22Rv1 (cell line): ENCODE results near the gene NUP42.

Source experiments
- ZFX ChIP-seq: fragments of 450-650 bp; IDR thresholded peaks from 2 replicates; pipeline ENCODE4 v1.6.1; 2017; ENCODE audit warnings: antibody characterized with exemption, borderline replicate concordance
- TF ChIP-seq, protein P1 (sequence below): fragments of 450-650 bp; IDR thresholded peaks from 2 replicates; pipeline ENCODE4 v1.5.1; 2017; ENCODE audit warnings: mild to moderate bottlenecking

DNA sequence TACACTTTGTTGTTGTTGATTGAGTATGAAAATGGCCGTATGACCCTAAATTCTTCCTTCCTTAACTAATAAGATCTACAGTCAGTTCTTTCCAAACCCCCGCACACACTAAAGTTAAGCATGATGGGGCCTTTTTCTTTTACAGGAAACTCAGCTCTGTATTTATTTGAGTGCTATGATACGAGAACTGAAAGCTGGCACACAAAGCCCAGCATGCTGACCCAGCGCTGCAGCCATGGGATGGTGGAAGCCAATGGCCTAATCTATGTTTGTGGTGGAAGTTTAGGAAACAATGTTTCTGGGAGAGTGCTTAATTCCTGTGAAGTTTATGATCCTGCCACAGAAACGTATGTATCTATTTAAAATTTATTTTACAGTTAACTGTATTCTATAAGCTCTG lies 14.2 kb upstream of the NUP42 start:
- TF ChIP-seq, protein P1, sequence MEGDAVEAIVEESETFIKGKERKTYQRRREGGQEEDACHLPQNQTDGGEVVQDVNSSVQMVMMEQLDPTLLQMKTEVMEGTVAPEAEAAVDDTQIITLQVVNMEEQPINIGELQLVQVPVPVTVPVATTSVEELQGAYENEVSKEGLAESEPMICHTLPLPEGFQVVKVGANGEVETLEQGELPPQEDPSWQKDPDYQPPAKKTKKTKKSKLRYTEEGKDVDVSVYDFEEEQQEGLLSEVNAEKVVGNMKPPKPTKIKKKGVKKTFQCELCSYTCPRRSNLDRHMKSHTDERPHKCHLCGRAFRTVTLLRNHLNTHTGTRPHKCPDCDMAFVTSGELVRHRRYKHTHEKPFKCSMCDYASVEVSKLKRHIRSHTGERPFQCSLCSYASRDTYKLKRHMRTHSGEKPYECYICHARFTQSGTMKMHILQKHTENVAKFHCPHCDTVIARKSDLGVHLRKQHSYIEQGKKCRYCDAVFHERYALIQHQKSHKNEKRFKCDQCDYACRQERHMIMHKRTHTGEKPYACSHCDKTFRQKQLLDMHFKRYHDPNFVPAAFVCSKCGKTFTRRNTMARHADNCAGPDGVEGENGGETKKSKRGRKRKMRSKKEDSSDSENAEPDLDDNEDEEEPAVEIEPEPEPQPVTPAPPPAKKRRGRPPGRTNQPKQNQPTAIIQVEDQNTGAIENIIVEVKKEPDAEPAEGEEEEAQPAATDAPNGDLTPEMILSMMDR = no peak
- no peak for TF ChIP-seq ZFX
